ENCODE results near the gene MAML3.

GRCh38 chr4:140185412-140186081 lies 31.6 kb upstream of the MAML3 start:
- TF ChIP-seq CTCF (IDR thresholded peaks at IDR 0.05; ENCODE audit: low read depth, low read length, poor library complexity, severe bottlenecking) (no peak), EZH2phosphoT487 (IDR thresholded peaks at IDR 0.05; ENCODE audit: borderline replicate concordance, low read length) (no peak)

All from DOHH2 (cell line).